GM18520 (cell line): ENCODE measurements around the gene TSPAN32.
"Not testable (repeated sequence)": the region's sequence is repeated elsewhere in the genome, so short reads cannot be mapped to it uniquely, and the experiment has no call there.

Source experiments
- ATAC-seq: cut with Tn5 transposase; IDR thresholded peaks from one replicate; pipeline ENCODE4 v1.9.1; 2021; ENCODE audit not compliant: unreplicated experiment

The TSPAN32 gene

GRCh38 chr11:2332569-2332968 is 30.8 kb downstream of the TSPAN32 start:
- not testable (repeated sequence) for ATAC-seq

GRCh38 chr11:2333486-2334205 is 31.8 kb downstream of the TSPAN32 start:
- ATAC-seq: not testable (repeated sequence)

GRCh38 chr11:2335286-2335685 is 33.5 kb downstream of the TSPAN32 start:
- ATAC-seq: not testable (repeated sequence)

- not testable (repeated sequence) for ATAC-seq
Measured at GRCh38 chr11:2338760-2339159, 36.9 kb downstream of the TSPAN32 start.

- no peak for ATAC-seq
Measured at GRCh38 chr11:2342557-2342956, 40.7 kb downstream of the TSPAN32 start.

GRCh38 chr11:2342981-2343380 is 41.2 kb downstream of the TSPAN32 start:
- no peak for ATAC-seq

GRCh38 chr11:2343502-2343901 is 41.7 kb downstream of the TSPAN32 start:
- no peak for ATAC-seq

GRCh38 chr11:2345050-2345449 is 43.2 kb downstream of the TSPAN32 start:
- no peak for ATAC-seq

- no peak for ATAC-seq
Measured at GRCh38 chr11:2346014-2346413, 44.2 kb downstream of the TSPAN32 start.

GRCh38 chr11:2346586-2347307 is 44.9 kb downstream of the TSPAN32 start:
- ATAC-seq: no peak

- no peak for ATAC-seq
Measured at GRCh38 chr11:2347308-2347830, 45.6 kb downstream of the TSPAN32 start.

- ATAC-seq: no peak
Measured at GRCh38 chr11:2348986-2349385, 47.2 kb downstream of the TSPAN32 start.

GRCh38 chr11:2351701-2352100 is 49.9 kb downstream of the TSPAN32 start:
- ATAC-seq: no peak

- no peak for ATAC-seq
Measured at GRCh38 chr11:2352420-2352819, 50.6 kb downstream of the TSPAN32 start.

- ATAC-seq: no peak
Measured at GRCh38 chr11:2355000-2355644, 53.3 kb downstream of the TSPAN32 start.

GRCh38 chr11:2357246-2357645 is 55.4 kb downstream of the TSPAN32 start:
- no peak for ATAC-seq

GRCh38 chr11:2357651-2358050 is 55.8 kb downstream of the TSPAN32 start:
- not testable (repeated sequence) for ATAC-seq

- no peak for ATAC-seq
Measured at GRCh38 chr11:2358754-2359442, 57.1 kb downstream of the TSPAN32 start.

GRCh38 chr11:2359557-2359956 is 57.7 kb downstream of the TSPAN32 start:
- ATAC-seq: no peak

- ATAC-seq: no peak
Measured at GRCh38 chr11:2360081-2360642, 58.3 kb downstream of the TSPAN32 start.

- no peak for ATAC-seq
Measured at GRCh38 chr11:2361565-2361964, 59.8 kb downstream of the TSPAN32 start.
